RWPE2 (cell line): Measurements from ENCODE around the gene MPST.

Experiments used
- ATAC-seq: fragments of 200-7000 bp; cut with Tn5 transposase; 3 replicates; pipeline ENCODE4 v1.9.1; 2021; ENCODE audit warnings: low read depth
- DNase-seq: peaks from one replicate; pipeline ENCODE4 v3.0.0-alpha.2; 2020; ENCODE audit warnings: low spot score
- H3K27ac ChIP-seq: fragments of 450-650 bp; 2 replicates; pipeline ENCODE4 v1.5.1; 2017; ENCODE audit warnings: mild to moderate bottlenecking; ENCODE audit not compliant: poor library complexity, severe bottlenecking
- H3K27me3 ChIP-seq: fragments of 250-450 bp; sonication (Bioruptor Pico); 2 replicates; pipeline ENCODE4 v1.5.1; 2021; ENCODE audit warnings: mild to moderate bottlenecking, moderate library complexity; ENCODE audit not compliant: insufficient read depth, poor library complexity, severe bottlenecking
- H3K36me3 ChIP-seq: fragments of 250-450 bp; sonication (Bioruptor Pico); 2 replicates; pipeline ENCODE4 v1.5.1; 2020; ENCODE audit warnings: low read depth, mild to moderate bottlenecking, moderate library complexity
- H3K4me1 ChIP-seq: fragments of 250-450 bp; sonication (Bioruptor Pico); 2 replicates; pipeline ENCODE4 v1.5.1; 2021; ENCODE audit warnings: mild to moderate bottlenecking, moderate library complexity; ENCODE audit not compliant: insufficient read depth, poor library complexity, severe bottlenecking
- H3K4me3 ChIP-seq: fragments of 250-450 bp; sonication (Bioruptor Pico); 2 replicates; pipeline ENCODE4 v1.5.1; 2021; ENCODE audit warnings: mild to moderate bottlenecking, moderate library complexity; ENCODE audit not compliant: severe bottlenecking
- H3K9me3 ChIP-seq: fragments of 250-450 bp; sonication (Bioruptor Pico); 2 replicates; pipeline ENCODE4 v1.5.1; 2021; ENCODE audit warnings: mild to moderate bottlenecking, moderate library complexity; ENCODE audit not compliant: severe bottlenecking
- TF ChIP-seq, protein P1 (sequence below): fragments of 450-650 bp; IDR thresholded peaks from one replicate; pipeline ENCODE4 v1.5.1; 2017; ENCODE audit warnings: mild to moderate bottlenecking, moderate library complexity; ENCODE audit not compliant: poor library complexity, severe bottlenecking

The MPST gene

DNA sequence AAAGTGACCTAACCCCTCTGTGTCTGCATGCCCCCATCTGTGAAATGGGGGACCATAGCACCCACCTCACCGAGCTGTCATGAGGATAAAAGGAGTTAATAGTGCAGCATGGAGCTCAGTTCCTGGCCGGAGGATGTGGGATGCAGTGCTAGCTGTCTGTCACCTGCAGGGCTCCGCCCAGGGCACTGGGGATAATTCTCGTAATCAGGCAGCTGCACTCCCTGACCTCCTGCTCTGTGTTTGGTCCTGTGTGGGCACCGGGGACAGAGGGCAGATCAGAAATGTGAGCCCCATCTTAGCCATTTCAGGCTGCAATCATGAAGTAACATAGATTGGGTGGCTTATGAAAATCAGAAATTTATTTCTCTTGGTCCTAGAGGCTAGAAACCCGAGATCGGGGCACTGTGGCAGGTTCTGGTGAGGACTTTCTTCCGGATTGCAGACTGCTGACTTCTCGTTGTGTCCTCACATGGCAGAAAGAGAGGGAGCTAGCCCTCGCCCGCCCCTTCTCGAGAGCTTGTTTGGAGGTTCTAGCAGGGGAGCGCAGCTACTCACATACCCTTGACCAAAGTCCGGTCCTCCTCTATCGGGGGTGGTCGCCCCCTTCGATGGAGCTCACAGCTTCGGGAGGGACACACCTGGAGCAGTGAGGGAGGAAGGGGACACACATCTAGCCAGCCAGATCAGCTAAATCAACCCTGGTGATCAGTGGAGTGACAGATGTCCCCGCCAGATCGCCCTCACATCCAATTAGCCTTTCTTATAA is 35.2 kb downstream of the MPST start:
- TF ChIP-seq, protein P1, sequence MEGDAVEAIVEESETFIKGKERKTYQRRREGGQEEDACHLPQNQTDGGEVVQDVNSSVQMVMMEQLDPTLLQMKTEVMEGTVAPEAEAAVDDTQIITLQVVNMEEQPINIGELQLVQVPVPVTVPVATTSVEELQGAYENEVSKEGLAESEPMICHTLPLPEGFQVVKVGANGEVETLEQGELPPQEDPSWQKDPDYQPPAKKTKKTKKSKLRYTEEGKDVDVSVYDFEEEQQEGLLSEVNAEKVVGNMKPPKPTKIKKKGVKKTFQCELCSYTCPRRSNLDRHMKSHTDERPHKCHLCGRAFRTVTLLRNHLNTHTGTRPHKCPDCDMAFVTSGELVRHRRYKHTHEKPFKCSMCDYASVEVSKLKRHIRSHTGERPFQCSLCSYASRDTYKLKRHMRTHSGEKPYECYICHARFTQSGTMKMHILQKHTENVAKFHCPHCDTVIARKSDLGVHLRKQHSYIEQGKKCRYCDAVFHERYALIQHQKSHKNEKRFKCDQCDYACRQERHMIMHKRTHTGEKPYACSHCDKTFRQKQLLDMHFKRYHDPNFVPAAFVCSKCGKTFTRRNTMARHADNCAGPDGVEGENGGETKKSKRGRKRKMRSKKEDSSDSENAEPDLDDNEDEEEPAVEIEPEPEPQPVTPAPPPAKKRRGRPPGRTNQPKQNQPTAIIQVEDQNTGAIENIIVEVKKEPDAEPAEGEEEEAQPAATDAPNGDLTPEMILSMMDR: no peak
- Histone ChIP-seq H3K36me3 (no peaks in the 10 kb centered on the region), H3K27me3 (no peaks in the 10 kb centered on the region), H3K27ac (no peak overlapping the region), H3K4me3 (no peak overlapping the region), H3K4me1 (no peaks in the 10 kb centered on the region), H3K9me3 (no peaks in the 10 kb centered on the region)
- no peak for ATAC-seq
- DNase-seq: no peak

DNA sequence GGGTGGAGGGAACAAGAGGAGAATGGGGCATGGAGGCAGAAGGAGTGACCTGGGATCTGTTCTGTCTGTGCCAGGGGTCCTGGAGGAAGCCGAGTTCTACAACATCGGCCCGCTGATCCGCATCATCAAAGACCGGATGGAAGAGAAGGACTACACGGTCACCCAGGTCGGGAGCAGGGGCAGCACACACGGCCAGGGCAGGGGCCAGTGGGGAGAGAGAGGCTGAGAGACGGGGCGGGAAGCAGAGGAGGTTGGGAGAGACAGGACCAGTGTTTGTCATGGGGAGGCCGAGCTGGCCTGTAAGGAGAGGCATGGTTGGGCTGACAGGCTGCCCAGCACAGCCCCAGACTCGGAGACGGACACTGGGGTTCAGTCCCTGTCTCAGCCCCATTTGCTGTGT is 36.7 kb downstream of the MPST start:
- Histone ChIP-seq H3K36me3 (no peaks in the 10 kb centered on the region), H3K4me1 (no peaks in the 10 kb centered on the region), H3K27ac (no peak overlapping the region), H3K27me3 (no peaks in the 10 kb centered on the region), H3K9me3 (no peaks in the 10 kb centered on the region), H3K4me3 (no peak overlapping the region)
- ATAC-seq: no peak
- DNase-seq: no peak
- TF ChIP-seq, protein P1: no peak

DNA sequence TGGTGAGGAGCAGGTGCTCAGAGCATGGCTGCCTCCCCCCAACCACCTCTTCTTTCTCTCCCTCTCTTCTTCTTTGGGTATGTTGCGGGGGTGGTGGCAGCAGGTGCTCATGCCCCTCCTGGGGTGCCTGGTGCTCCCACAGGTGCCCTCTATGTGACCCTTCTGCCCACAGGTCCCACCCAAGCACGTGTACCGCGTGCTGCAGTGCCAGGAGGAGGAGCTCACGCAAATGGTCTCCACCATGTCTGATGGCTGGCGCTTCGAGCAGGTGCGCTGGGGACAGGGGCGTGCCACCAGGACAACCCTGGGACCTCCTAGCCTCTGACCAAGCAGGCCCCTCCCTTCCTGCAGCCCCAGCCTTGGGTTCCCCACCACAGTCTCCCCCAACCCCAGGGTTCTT is 37.7 kb downstream of the MPST start:
- H3K27me3 ChIP-seq: no peaks in the 10 kb centered on the region
- H3K36me3 ChIP-seq: no peaks in the 10 kb centered on the region
- no peaks in the 10 kb centered on the region for H3K4me1 ChIP-seq
- H3K9me3 ChIP-seq: no peaks in the 10 kb centered on the region
- ATAC-seq (no peak), DNase-seq (no peak)
- TF ChIP-seq, protein P1: no peak
- H3K27ac ChIP-seq: no peak overlapping the region
- H3K4me3 ChIP-seq: no peak overlapping the region

DNA sequence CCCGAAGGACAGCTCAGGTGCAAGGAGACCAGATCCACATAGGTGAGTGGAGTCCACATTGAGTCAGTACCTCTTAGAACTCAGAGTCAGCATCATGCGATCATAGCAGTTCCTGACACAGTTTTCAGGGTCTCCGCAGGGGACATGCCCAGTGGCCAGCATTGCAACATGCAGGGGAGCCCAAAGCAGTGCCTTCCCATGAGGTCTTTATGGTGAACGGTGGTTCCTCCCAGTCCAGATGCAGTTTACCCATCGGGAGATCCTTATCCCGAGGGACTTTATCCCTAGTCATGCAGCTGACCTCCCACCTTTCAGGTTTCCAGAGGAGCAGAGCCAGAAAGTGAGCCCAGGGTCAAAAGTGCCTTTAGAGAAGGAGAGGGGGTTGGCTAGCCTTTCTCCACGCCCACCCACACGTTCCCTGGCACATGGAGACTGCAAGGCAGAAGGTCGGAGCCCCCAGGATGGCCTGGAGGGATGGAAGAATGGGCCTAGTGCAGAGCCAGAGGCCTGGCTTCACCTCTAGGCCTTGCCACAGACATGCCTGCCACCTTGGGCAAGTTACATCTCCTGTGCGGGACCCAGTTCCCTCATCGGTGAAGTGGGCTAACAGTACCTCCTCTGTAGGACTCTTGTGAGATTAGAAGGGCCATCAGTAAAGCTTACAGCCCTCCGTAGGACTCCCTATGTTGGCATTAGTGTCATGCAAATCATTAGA is 38.4 kb downstream of the MPST start:
- no peak for ATAC-seq
- Histone ChIP-seq H3K4me3 (no peak overlapping the region), H3K27me3 (no peaks in the 10 kb centered on the region), H3K36me3 (no peaks in the 10 kb centered on the region), H3K27ac (no peak overlapping the region), H3K9me3 (no peaks in the 10 kb centered on the region), H3K4me1 (no peaks in the 10 kb centered on the region)
- TF ChIP-seq, protein P1: no peak
- DNase-seq: no peak
